A673 (cell line): ENCODE measurements around the gene CALM3.

Experiments
- CTCF ChIP-seq: fragments of 300-800, 200-600 bp; sonication (generic); conservative IDR thresholded peaks from 2 replicates; pipeline ENCODE4 v1.5.1; 2017; ENCODE audit warnings: low read depth, mild to moderate bottlenecking, antibody characterized with exemption, low read length, moderate library complexity, mixed read lengths
- EZH2 ChIP-seq: fragments of 200-600 bp; sonication (generic); IDR thresholded peaks from 2 replicates; pipeline ENCODE4 v1.6.1; 2017; ENCODE audit warnings: borderline replicate concordance, low read depth, mild to moderate bottlenecking, mixed read lengths, antibody characterized with exemption, low read length; ENCODE audit not compliant: poor library complexity, severe bottlenecking

- TF ChIP-seq CTCF (no peak), EZH2 (no peak)
Observed at GRCh38 chr19:46629546-46630025, 28.5 kb downstream of the CALM3 start.
